IMR-90 (cell line): ENCODE data around the gene FNBP1. TPM values are rescaled to one million over a fixed set of nuclear protein-coding genes. Genes with fewer than 3 reads are reported as not detected.
"Not testable (repeated sequence)": the region's sequence is repeated elsewhere in the genome, so short reads cannot be mapped to it uniquely, and the experiment has no call there.

Experiments
- ATAC-seq: fragments of 200-7000 bp; cut with Tn5 transposase; 2 replicates; pipeline ENCODE4 v1.9.1; 2020; ENCODE audit warnings: low read depth, mild to moderate bottlenecking, moderate library complexity
- BruUV-seq: library from RNA; stranded (reverse); fragments of 400-500 nt; replicated peaks from 2 replicates; lab custom pipeline; 2021; lab: Mats Ljungman, UMichigan
- CTCF ChIA-PET: fragments of 300-600 bp; formaldehyde crosslinking; extraction: SDS; loops from one replicate; lab custom pipeline; 2021; ENCODE audit warnings: antibody characterized with exemption; lab: Yijun Ruan, JAX
- POLR2A ChIA-PET: fragments of 300-600 bp; sonication (Branson Sonifier 250); formaldehyde crosslinking; loops from one replicate; lab custom pipeline; 2022; ENCODE audit warnings: antibody characterized with exemption; ENCODE audit not compliant: unreplicated experiment; lab: Charles Lee
- DNase-seq: peaks from one replicate; pipeline ENCODE4 v3.0.0; 2013
- H2AFZ ChIP-seq: replicated peaks from 2 replicates; pipeline ENCODE3; 2013; ENCODE audit warnings: low read length, mild to moderate bottlenecking; ENCODE audit not compliant: poor library complexity
- H2AK5ac ChIP-seq: 2 replicates; pipeline ENCODE4 v1.6.1; 2013; ENCODE audit warnings: low read depth, low read length, inconsistent platforms
- H2AK9ac ChIP-seq: replicated peaks from 2 replicates; pipeline ENCODE3; 2013; ENCODE audit warnings: mild to moderate bottlenecking, low read depth, low read length, moderate library complexity; ENCODE audit not compliant: poor library complexity
- H2BK120ac ChIP-seq: 2 replicates; pipeline ENCODE4 v1.6.1; 2013; ENCODE audit warnings: low read depth, low read length, inconsistent platforms
- H2BK15ac ChIP-seq: 3 replicates; pipeline ENCODE4 v1.6.1; 2013; ENCODE audit warnings: low read depth, low read length, inconsistent platforms
- H2BK20ac ChIP-seq: 2 replicates; pipeline ENCODE4 v1.6.1; 2013; ENCODE audit warnings: low read depth, mild to moderate bottlenecking, inconsistent platforms, low read length, moderate library complexity
- H2BK5ac ChIP-seq: 2 replicates; pipeline ENCODE4 v1.6.1; 2013; ENCODE audit warnings: mild to moderate bottlenecking, low read depth, low read length, inconsistent platforms; ENCODE audit not compliant: poor library complexity, severe bottlenecking
- H3K14ac ChIP-seq: replicated peaks from 2 replicates; pipeline ENCODE4 v1.6.1; 2013; ENCODE audit warnings: low read depth, low read length, inconsistent platforms
- H3K18ac ChIP-seq: 2 replicates; pipeline ENCODE4 v1.6.1; 2013; ENCODE audit warnings: low read depth, low read length, control low read depth
- H3K23ac ChIP-seq: 2 replicates; pipeline ENCODE4 v1.6.1; 2013; ENCODE audit warnings: low read depth, low read length, inconsistent platforms
- H3K27ac ChIP-seq: 2 replicates; pipeline ENCODE4 v1.5.1; 2013; ENCODE audit warnings: mild to moderate bottlenecking, control low read depth, low read length; ENCODE audit not compliant: insufficient read depth
- H3K27me3 ChIP-seq: 2 replicates; pipeline ENCODE4 v1.6.1; 2013; ENCODE audit warnings: low read length; ENCODE audit not compliant: control insufficient read depth, insufficient read depth
- H3K36me3 ChIP-seq: 2 replicates; pipeline ENCODE4 v1.6.1; 2013; ENCODE audit warnings: low read length, mixed read lengths; ENCODE audit not compliant: control insufficient read depth, insufficient read depth
- H3K4ac ChIP-seq: 2 replicates; pipeline ENCODE4 v1.6.1; 2013; ENCODE audit warnings: low read depth, low read length, inconsistent platforms
- H3K4me1 ChIP-seq: 2 replicates; pipeline ENCODE4 v1.6.1; 2013; ENCODE audit warnings: low read length, mixed read lengths; ENCODE audit not compliant: control insufficient read depth, insufficient read depth
- H3K4me2 ChIP-seq: 2 replicates; pipeline ENCODE4 v1.6.1; 2013; ENCODE audit warnings: low read depth, mild to moderate bottlenecking, control low read depth, low read length, moderate library complexity
- H3K4me3 ChIP-seq: 2 replicates; pipeline ENCODE4 v1.5.1; 2013; ENCODE audit warnings: low read depth, mild to moderate bottlenecking, control low read depth, low read length, moderate library complexity; ENCODE audit not compliant: insufficient read depth
- H3K56ac ChIP-seq: 2 replicates; pipeline ENCODE4 v1.6.1; 2013; ENCODE audit warnings: low read length, inconsistent platforms; ENCODE audit not compliant: insufficient read depth; ENCODE audit errors: extremely low read depth
- H3K79me1 ChIP-seq, 2 experiments: 2 replicates each; pipeline ENCODE4 v1.6.1; 2013; ENCODE audit warnings: low read length in 2 of 2, inconsistent platforms in 1 of 2, low read depth in 1 of 2
- H3K9ac ChIP-seq: 2 replicates; pipeline ENCODE4 v1.6.1; 2013; ENCODE audit warnings: low read depth, low read length, control low read depth
- H3K9me1 ChIP-seq: 2 replicates; pipeline ENCODE4 v1.6.1; 2013; ENCODE audit warnings: low read length, inconsistent platforms; ENCODE audit not compliant: insufficient read depth
- H3K9me3 ChIP-seq: 2 replicates; pipeline ENCODE4 v1.6.1; 2013; ENCODE audit warnings: low read length; ENCODE audit not compliant: control insufficient read depth, insufficient read depth
- H4K20me1 ChIP-seq: 2 replicates; pipeline ENCODE4 v1.6.1; 2013; ENCODE audit warnings: low read length, inconsistent platforms; ENCODE audit not compliant: insufficient read depth
- H4K5ac ChIP-seq: 2 replicates; pipeline ENCODE4 v1.6.1; 2013; ENCODE audit warnings: mild to moderate bottlenecking, low read depth, low read length, control low read depth
- H4K8ac ChIP-seq, 2 experiments: 2 replicates each; pipeline ENCODE4 v1.6.1; 2013; ENCODE audit warnings: low read depth in 2 of 2, low read length in 2 of 2, control low read depth in 1 of 2, inconsistent platforms in 1 of 2
- H4K91ac ChIP-seq: 2 replicates; pipeline ENCODE4 v1.6.1; 2013; ENCODE audit warnings: low read depth, low read length, inconsistent platforms; ENCODE audit not compliant: insufficient read depth
- WGBS, 2 experiments: methylation state at CpG; one replicate each; pipeline versions ENCODE4 v1.1.5 to v1.1.7; 2013; ENCODE audit warnings: missing lambda C conversion rate in 2 of 2; ENCODE audit not compliant: insufficient read length in 1 of 2; ENCODE audit errors: extremely low coverage in 2 of 2; 5-methylcytosine and 5-hydroxymethylcytosine counted together
- dilution Hi-C: fragments of 300-500 bp; cut with HindIII; formaldehyde crosslinking; loops from one replicate; pipeline ENCODE4 v1.14.3; 2018; ENCODE audit warnings: low sequenced_read_pairs; ENCODE audit not compliant: unreplicated experiment
- in situ Hi-C: fragments of 300-500 bp; cut with MboI; formaldehyde crosslinking; loops from 3 replicates; pipeline ENCODE4 v1.14.3; 2019; ENCODE audit warnings: low sequenced_read_pairs, inconsistent platforms, mixed read lengths
- intact Hi-C: fragments of 100-400 bp; cut with micrococcal nuclease; formaldehyde crosslinking; loops from 2 replicates; pipeline ENCODE4 v1.10.0; 2022
- polyA plus RNA-seq, 3 experiments: library from polyadenylated mRNA; depleted of rRNA; stranded (reverse); fragments of >200 nt; gene quantifications; 2 replicates each; pipeline ENCODE4 v1.2.3, GENCODE V29; 2012; ENCODE audit warnings: low replicate concordance in 1 of 3
- total RNA-seq: library from RNA; depleted of rRNA; stranded (reverse); fragments of >200 nt; gene quantifications from 2 replicates; pipeline ENCODE4 v1.2.3, GENCODE V29; 2012

Gene FNBP1
- total and polyA plus RNA-seq, 2 of the 4 experiments (the other 2 are of a cell fraction): 10.3 to 15.4 TPM

GRCh38 chr9:129980224-129980623, 62.8 kb downstream of the FNBP1 start:
- H3K27me3 ChIP-seq, H4K20me1 ChIP-seq, DNase-seq, H3K27ac ChIP-seq, H4K91ac ChIP-seq, CTCF ChIA-PET, H4K8ac ChIP-seq, H4K5ac ChIP-seq, H2BK20ac ChIP-seq, POLR2A ChIA-PET, H3K4me2 ChIP-seq, H2AK9ac ChIP-seq, H2BK15ac ChIP-seq, H3K4me3 ChIP-seq, H3K18ac ChIP-seq, intact Hi-C loops, H2BK120ac ChIP-seq, H3K23ac ChIP-seq, H3K9me1 ChIP-seq, H3K9me3 ChIP-seq, H3K4me1 ChIP-seq, H2AFZ ChIP-seq, BruUV-seq, H3K56ac ChIP-seq, H3K4ac ChIP-seq, ATAC-seq, in situ Hi-C loops, H3K14ac ChIP-seq, dilution Hi-C loops, H2BK5ac ChIP-seq, H2AK5ac ChIP-seq, H3K9ac ChIP-seq: not testable (repeated sequence)
- H3K36me3 ChIP-seq: peaks cover 13% of the 10 kb centered on the region
- no CpG with 5 or more reads among the region's 9 CpGs for WGBS, 2 experiments
- H3K79me1 ChIP-seq: peaks cover 6 to 11% of the 10 kb centered on the region in 2 experiments; a peak in 2 of 4 replicates
